GM12892 (cell line): Measurements from ENCODE around the gene KPNA6.

Experiments used
- POLR2A ChIP-seq: IDR thresholded peaks from 2 replicates; pipeline ENCODE4 v1.6.1; 2011; ENCODE audit warnings: low read depth, low read length, control low read depth
- POLR2AphosphoS5 ChIP-seq: IDR thresholded peaks from 2 replicates; pipeline ENCODE4 v1.6.1; 2011; ENCODE audit warnings: low read depth, low read length, control low read depth
- TAF1 ChIP-seq: IDR thresholded peaks from 2 replicates; pipeline ENCODE4 v1.6.1; 2011; ENCODE audit warnings: low read depth, mild to moderate bottlenecking, control low read depth, low read length, borderline replicate concordance

DNA sequence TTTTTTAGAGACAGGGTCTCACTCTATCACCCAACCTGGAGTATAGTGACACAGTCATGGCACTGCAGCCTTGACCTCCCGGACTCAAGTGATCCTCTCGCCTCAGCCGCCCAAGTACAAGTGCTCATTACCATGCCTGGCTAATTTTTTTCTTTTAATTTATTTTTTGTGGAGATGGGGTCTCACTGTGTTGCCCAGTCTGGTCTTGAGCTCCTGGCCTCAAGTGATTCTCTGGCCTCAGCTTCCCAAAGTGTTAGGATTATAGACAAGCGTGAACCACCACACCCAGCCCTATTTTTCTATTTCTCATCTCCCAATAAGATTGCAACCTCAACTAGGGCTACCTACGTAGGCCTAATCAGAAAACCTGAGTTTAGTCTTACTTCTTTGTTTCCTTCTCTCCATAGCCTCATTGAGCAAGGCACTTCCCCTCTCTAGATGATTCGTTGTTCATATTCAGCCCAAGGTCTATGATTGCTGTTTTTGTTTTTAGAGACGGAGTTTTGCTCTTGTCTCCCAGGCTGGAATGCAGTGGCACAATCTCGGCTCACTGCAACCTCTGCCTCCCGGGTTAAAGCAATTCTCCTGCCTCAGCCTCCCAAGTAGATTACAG lies 1.1 kb upstream of the KPNA6 start:
- TF ChIP-seq POLR2AphosphoS5 (no peak), POLR2A (no peak), TAF1 (no peak)
